Esophagus (tissue), 2 donors: ENCODE measurements around the gene KCTD5. TPM values are rescaled to one million over a fixed set of nuclear protein-coding genes. Genes with fewer than 3 reads are reported as not detected.
A peak's percentile ranks its signal among the peaks of the same experiment; 100 is the strongest.
"Not testable (repeated sequence)": the region's sequence is repeated elsewhere in the genome, so short reads cannot be mapped to it uniquely, and the experiment has no call there.

Experiments used
- H3K27ac ChIP-seq, 2 donors: one replicate each; pipeline ENCODE4 v1.5.1; 2013; ENCODE audit warnings: low read depth in 2 of 2, mild to moderate bottlenecking in 2 of 2, inconsistent platforms in 1 of 2, low read length in 1 of 2, moderate library complexity in 1 of 2
- H3K27me3 ChIP-seq, 2 donors: one replicate each; pipeline ENCODE4 v1.6.1; 2013; ENCODE audit warnings: low read length in 2 of 2, control low read depth in 1 of 2, mild to moderate bottlenecking in 1 of 2; ENCODE audit not compliant: insufficient read depth in 2 of 2, control insufficient read depth in 1 of 2
- H3K36me3 ChIP-seq, 2 donors: one replicate each; pipeline ENCODE4 v1.6.1; 2013; ENCODE audit warnings: low read length in 1 of 2; ENCODE audit not compliant: control insufficient read depth in 2 of 2, insufficient read depth in 2 of 2
- H3K4me1 ChIP-seq, 2 donors: one replicate each; pipeline ENCODE4 v1.6.1; 2013; ENCODE audit warnings: low read length in 1 of 2; ENCODE audit not compliant: control insufficient read depth in 2 of 2, insufficient read depth in 2 of 2
- H3K4me3 ChIP-seq, 2 donors: one replicate each; pipeline ENCODE4 v1.5.1; 2013; ENCODE audit warnings: low read length in 2 of 2, mild to moderate bottlenecking in 2 of 2, low read depth in 1 of 2, moderate library complexity in 1 of 2
- H3K9me3 ChIP-seq, 2 donors: one replicate each; pipeline ENCODE4 v1.6.1; 2013; ENCODE audit warnings: mild to moderate bottlenecking in 2 of 2, low read depth in 1 of 2, low read length in 1 of 2, moderate library complexity in 1 of 2; ENCODE audit not compliant: control insufficient read depth in 2 of 2, insufficient read depth in 1 of 2
- WGBS, 2 donors: extraction: QIAGEN DNeasy Blood & Tissue Kit; methylation state at CpG; one replicate each; pipeline ENCODE4 v1.1.7; 2013; 5-methylcytosine and 5-hydroxymethylcytosine counted together
- polyA plus RNA-seq, 2 donors: library from polyadenylated mRNA; stranded (reverse); fragments of 200-250 nt; gene quantifications; one replicate each; pipeline ENCODE4 v1.2.3, GENCODE V29; 2013
- donor health status: healthy with polysubstance abuse.
- donor health status: Bipolar disorder and iron deficiency.

Gene KCTD5
- polyA plus RNA-seq, 2 donors, result 23.1 to 25.4 TPM

GRCh38 chr16:2671193-2671592 lies 11.1 kb upstream of the KCTD5 start:
- H3K27me3 ChIP-seq, H3K4me3 ChIP-seq, H3K9me3 ChIP-seq, H3K4me1 ChIP-seq, H3K27ac ChIP-seq, H3K36me3 ChIP-seq: not testable (repeated sequence)
- WGBS, 2 donors, result 63 to 65% methylated on average over 10 of the region's 10 CpGs

GRCh38 chr16:2671741-2672140 lies 10.6 kb upstream of the KCTD5 start:
- WGBS, 2 donors, result 83 to 86% methylated on average over 13 of the region's 13 CpGs
- Histone ChIP-seq H3K36me3 (peaks cover 0 to 2% of the 10 kb centered on the region in 2 donors), H3K9me3 (no peaks in the 10 kb centered on the region), H3K27ac (no peak overlapping the region), H3K27me3 (no peaks in the 10 kb centered on the region), H3K4me1 (peaks cover 0 to 6% of the 10 kb centered on the region in 2 donors), H3K4me3 (peak overlapping the region in 1 of 2 donors; percentile 62)

DNA sequence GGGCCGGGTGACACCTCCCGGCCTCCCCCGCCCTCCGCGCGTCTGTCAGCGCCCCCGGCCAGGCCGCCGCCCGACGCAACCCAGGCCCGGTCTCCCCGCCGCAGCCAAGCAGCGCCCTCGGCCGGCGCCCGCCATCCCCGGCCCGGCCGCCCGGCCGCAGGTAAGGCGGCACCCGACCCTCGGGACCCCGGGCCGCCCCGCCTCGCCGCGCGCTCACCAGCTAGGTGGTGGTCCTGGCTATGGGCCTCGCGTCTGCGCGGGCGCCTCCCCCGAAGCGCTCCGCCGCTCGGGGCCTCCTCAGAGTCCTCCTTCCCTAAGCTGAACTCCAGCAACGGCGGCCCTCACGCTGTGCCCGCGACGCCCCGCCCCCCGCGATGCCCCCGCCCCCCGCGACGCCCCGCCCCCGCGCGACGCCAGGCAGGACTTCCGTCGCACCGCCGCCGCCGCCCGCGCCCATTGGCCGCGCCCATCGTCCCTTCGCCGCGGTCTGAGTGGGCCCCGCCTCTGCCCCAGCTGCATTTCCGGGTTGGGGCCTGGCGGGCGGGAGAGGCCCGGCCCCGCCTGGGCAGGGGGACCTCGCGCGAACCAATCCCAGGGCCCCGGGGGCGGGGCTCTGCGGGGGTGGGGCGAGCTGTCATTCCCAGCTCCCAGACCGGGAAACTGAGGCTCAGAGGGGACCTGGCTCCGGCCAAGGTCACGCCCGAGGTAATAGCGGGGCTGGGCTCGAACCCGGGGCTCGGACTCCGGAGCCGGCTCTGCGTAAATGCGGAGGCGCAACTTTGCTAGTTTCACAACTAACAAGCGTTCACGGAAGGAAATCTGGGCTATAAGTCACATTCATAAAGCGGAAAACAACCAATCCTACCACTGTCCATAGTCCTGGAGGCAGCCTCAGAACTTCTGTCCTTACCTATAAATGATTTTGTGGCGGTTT lies 9.0 kb upstream of the KCTD5 start:
- H3K9me3 ChIP-seq, result no peaks in the 10 kb centered on the region
- H3K36me3 ChIP-seq, result peaks cover 0 to 2% of the 10 kb centered on the region in 2 donors
- WGBS, 2 donors, result 1% methylated on average over 79 to 107 of the region's 107 CpGs
- peaks cover 0 to 6% of the 10 kb centered on the region in 2 donors for H3K4me1 ChIP-seq
- no peaks in the 10 kb centered on the region for H3K27me3 ChIP-seq
- H3K4me3 ChIP-seq, result peak overlapping the region; percentile 62 to 71
- peak overlapping the region; percentile 96 to 99 for H3K27ac ChIP-seq

DNA sequence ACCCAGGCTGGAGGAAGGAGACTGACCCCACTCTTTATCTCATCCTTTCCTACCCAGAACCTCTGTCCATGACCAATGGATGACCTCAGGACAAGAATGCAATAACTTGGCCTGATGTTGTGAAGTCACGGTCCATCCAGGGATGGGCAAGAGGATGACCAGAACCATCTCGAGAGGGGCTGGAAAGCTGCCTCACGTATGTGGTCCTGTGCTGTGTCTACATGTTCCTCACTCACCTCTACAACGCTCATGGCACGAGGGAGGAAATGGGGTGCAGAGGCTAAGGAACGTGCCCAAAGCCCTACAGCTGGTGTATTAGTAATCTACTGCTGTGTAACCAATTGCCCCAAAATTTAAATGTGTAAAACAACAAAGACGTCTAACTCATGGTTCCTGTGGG lies 7.3 kb upstream of the KCTD5 start:
- no peaks in the 10 kb centered on the region for H3K36me3 ChIP-seq
- H3K27me3 ChIP-seq, result no peaks in the 10 kb centered on the region
- 81 to 87% methylated on average over 7 of the region's 7 CpGs for WGBS, 2 donors
- H3K27ac ChIP-seq, result no peak overlapping the region
- peaks cover 0 to 6% of the 10 kb centered on the region in 2 donors for H3K4me1 ChIP-seq
- no peak overlapping the region for H3K4me3 ChIP-seq
- no peaks in the 10 kb centered on the region for H3K9me3 ChIP-seq

- no peak overlapping the region for H3K27ac ChIP-seq
- WGBS, 2 donors, result 84 to 86% methylated on average over 16 of the region's 16 CpGs
- no peak overlapping the region for H3K4me3 ChIP-seq
- H3K9me3 ChIP-seq, result no peaks in the 10 kb centered on the region
- H3K4me1 ChIP-seq, result peaks cover 0 to 6% of the 10 kb centered on the region in 2 donors
- H3K27me3 ChIP-seq, result no peaks in the 10 kb centered on the region
- H3K36me3 ChIP-seq, result no peaks in the 10 kb centered on the region
Measured at GRCh38 chr16:2675714-2676113, 6.6 kb upstream of the KCTD5 start.

- not testable (repeated sequence) for H3K27ac ChIP-seq, H3K9me3 ChIP-seq
- 96 to 100% methylated on average over 3 of the region's 3 CpGs for WGBS, 2 donors
Measured at GRCh38 chr16:2676937-2677336, 5.4 kb upstream of the KCTD5 start.

GRCh38 chr16:2678206-2678965 lies 3.9 kb upstream of the KCTD5 start:
- not testable (repeated sequence) for H3K4me3 ChIP-seq, H3K4me1 ChIP-seq, H3K36me3 ChIP-seq, H3K27ac ChIP-seq, H3K9me3 ChIP-seq, H3K27me3 ChIP-seq
- 80 to 90% methylated on average over 16 to 17 of the region's 23 CpGs for WGBS, 2 donors

More at GRCh38 chr16:2676937-2677336, 5.4 kb upstream of the KCTD5 start:
- H3K4me1 ChIP-seq, H3K36me3 ChIP-seq, H3K27me3 ChIP-seq, H3K4me3 ChIP-seq: not testable (repeated sequence)

DNA sequence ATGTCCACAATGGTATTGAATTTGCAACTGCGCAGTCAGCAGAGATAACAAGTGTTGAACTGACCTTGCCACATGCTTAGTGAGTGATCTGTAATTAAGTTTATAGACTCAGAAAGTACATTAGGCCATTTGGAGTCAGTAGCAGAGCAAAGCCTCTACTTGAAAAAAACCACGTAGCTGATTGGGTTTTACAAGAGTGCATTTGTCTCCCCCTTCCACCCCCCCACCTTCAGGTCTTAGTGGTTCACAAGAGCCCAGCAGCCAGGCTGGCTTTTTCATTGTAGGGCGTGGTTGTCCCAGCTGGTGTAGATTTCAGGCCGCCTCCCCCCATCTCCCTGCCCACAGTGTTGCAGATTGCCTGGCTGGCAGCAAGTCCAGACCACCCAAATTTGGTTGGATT lies 2.4 kb upstream of the KCTD5 start:
- not testable (repeated sequence) for H3K27ac ChIP-seq, H3K27me3 ChIP-seq, H3K4me1 ChIP-seq, H3K4me3 ChIP-seq, H3K36me3 ChIP-seq, H3K9me3 ChIP-seq
- 71 to 80% methylated on average over 4 of the region's 4 CpGs for WGBS, 2 donors

DNA sequence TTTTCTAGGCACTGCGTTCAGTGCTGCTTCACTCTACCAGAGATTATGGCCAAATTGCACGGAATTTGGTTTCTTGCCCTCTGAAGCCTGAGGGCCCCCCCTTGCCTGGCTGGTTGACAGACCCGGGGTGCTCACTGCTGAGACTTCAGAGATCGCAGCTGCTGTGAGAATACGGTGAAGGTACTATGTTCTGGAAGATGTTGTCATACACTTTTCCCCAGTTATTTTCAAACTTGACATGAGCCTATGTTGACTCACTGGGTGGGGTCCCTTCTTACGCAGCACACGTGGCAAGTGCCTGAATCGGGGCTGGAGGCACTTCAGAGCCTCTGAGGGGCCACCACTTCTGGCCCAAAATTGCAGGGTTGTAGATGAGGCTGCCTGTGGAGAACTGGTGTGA lies 2.0 kb upstream of the KCTD5 start:
- not testable (repeated sequence) for H3K27ac ChIP-seq, H3K4me3 ChIP-seq, H3K36me3 ChIP-seq, H3K4me1 ChIP-seq, H3K27me3 ChIP-seq, H3K9me3 ChIP-seq
- WGBS, 2 donors, result 63 to 70% methylated on average over 8 of the region's 8 CpGs
